ENCODE data around the gene TRIM33. TPM values are rescaled to one million over a fixed set of nuclear protein-coding genes. Genes with fewer than 3 reads are reported as not detected.

TRIM33 gene
- polyA plus RNA-seq, 2 of the 4 experiments (the other 2 are of a cell fraction), result 8.7 to 14.9 TPM

DNA sequence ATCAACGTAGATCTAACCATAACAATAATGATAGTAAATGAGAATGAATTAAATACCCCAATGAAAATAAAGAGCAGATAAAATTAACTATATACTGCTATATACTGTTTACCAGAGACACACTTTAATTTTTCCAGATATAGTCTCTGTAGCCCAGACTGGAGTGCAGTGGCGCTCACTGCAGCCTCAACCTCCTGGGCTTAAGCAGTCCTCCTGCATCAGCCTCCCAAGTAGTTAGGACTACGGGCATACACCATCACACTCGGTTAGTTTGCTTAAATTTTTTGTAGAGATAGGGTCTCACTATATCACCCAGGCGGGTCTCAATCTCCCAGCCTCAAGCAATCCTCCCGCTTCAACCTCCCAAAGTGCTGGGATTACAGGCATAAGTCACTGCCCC, 37.2 kb downstream of the TRIM33 start:
- DNase-seq (ENCODE audit: low read depth in 1 of 2, low spot score in 1 of 2) (no peak), ATAC-seq (no peak), FAIRE-seq (no peak)
- Histone ChIP-seq H3K4me2 (0 out of 3 replicates have a peak overlapping the region, but pooled peaks have one; percentile 15), H3K9me3 (no peaks in the 10 kb centered on the region), H3K4me3 (no peak overlapping the region), H3K4me1 (peaks cover 17% of the 10 kb centered on the region; the same call in 2 of the 3 replicates), H3K27ac (no peak overlapping the region)
- CTCF ChIA-PET, result no interaction called here
- no peak for TF ChIP-seq BCL3 (IDR thresholded peaks at IDR 0.05)
- TF ChIP-seq ESRRA (IDR thresholded peaks at IDR 0.05; ENCODE audit: borderline replicate concordance, low read length), result no peak
- no peak for TF ChIP-seq ZNF302 (CRISPR knock-in tag; IDR thresholded peaks at IDR 0.05)
- TF ChIP-seq, protein P1, sequence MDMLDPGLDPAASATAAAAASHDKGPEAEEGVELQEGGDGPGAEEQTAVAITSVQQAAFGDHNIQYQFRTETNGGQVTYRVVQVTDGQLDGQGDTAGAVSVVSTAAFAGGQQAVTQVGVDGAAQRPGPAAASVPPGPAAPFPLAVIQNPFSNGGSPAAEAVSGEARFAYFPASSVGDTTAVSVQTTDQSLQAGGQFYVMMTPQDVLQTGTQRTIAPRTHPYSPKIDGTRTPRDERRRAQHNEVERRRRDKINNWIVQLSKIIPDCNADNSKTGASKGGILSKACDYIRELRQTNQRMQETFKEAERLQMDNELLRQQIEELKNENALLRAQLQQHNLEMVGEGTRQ (IDR thresholded peaks at IDR 0.05), result no peak
- no peak for TF ChIP-seq CBX2 (IDR thresholded peaks at IDR 0.05; ENCODE audit: borderline replicate concordance, low read depth)
- TF ChIP-seq POLR2AphosphoS2 (conservative IDR thresholded peaks at IDR 0.05; ENCODE audit: low read length), result no peak
- TF ChIP-seq, protein P2, sequence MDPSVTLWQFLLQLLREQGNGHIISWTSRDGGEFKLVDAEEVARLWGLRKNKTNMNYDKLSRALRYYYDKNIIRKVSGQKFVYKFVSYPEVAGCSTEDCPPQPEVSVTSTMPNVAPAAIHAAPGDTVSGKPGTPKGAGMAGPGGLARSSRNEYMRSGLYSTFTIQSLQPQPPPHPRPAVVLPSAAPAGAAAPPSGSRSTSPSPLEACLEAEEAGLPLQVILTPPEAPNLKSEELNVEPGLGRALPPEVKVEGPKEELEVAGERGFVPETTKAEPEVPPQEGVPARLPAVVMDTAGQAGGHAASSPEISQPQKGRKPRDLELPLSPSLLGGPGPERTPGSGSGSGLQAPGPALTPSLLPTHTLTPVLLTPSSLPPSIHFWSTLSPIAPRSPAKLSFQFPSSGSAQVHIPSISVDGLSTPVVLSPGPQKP (IDR thresholded peaks at IDR 0.05; ENCODE audit: low read depth, low read length), result no peak
- no peak for TF ChIP-seq BHLHE40 (IDR thresholded peaks at IDR 0.05; ENCODE audit: low read depth, low read length)
- POLR2A ChIA-PET, result no interaction called here
- 93% methylated on average over 6 of the region's 6 CpGs for WGBS (ENCODE audit: missing lambda C conversion rate)

DNA sequence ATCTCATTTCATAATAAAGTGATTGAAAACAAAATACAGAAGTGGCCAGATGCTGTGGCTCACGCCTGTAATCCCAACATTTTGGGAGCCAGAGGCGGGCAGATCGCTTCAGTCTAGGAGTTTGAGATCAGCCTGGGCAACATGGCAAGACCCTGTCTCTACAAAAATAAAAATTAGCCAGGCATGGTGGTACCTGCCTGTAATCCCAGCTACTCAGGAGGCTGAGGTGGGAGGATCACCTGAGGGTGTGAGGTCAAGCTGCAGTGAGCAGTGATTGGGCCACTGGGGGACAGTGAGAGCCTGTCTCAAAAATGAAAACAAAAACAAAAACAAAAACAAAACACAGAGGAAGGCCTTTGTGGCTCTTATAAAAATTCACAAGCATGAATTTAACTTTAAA, 38.6 kb downstream of the TRIM33 start:
- no peak for ATAC-seq
- no peak overlapping the region for H3K4me2 ChIP-seq
- no peak overlapping the region for H3K27ac ChIP-seq
- no peak for FAIRE-seq
- ChIA-PET CTCF (no interaction called here), POLR2A (no interaction called here)
- 96% methylated on average over 3 of the region's 3 CpGs for WGBS (ENCODE audit: missing lambda C conversion rate)
- TF ChIP-seq RAD21 (conservative IDR thresholded peaks at IDR 0.05 in 1 of 2, IDR thresholded peaks at IDR 0.05 in 1 of 2) (no peak), CEBPB (IDR thresholded peaks at IDR 0.05) (no peak), TP53 (CRISPR knock-in tag; IDR thresholded peaks at IDR 0.05) (no peak), ZSCAN20 (CRISPR knock-in tag; IDR thresholded peaks at IDR 0.05) (no peak), BHLHE40 (IDR thresholded peaks at IDR 0.05; ENCODE audit: low read depth, low read length) (no peak), FOXS1 (CRISPR knock-in tag; IDR thresholded peaks at IDR 0.05) (no peak), ESRRA (IDR thresholded peaks at IDR 0.05; ENCODE audit: borderline replicate concordance, low read length) (no peak), RNF2 (IDR thresholded peaks at IDR 0.05; ENCODE audit: borderline replicate concordance, low read depth) (no peak), HDAC2 (IDR thresholded peaks at IDR 0.05) (no peak), POLR2AphosphoS2 (conservative IDR thresholded peaks at IDR 0.05; ENCODE audit: low read length) (no peak), NR3C1 (IDR thresholded peaks at IDR 0.05) (no peak), HOXB13 (CRISPR knock-in tag; IDR thresholded peaks at IDR 0.05; ENCODE audit: low read depth) (no peak)
- TF ChIP-seq, protein P3, sequence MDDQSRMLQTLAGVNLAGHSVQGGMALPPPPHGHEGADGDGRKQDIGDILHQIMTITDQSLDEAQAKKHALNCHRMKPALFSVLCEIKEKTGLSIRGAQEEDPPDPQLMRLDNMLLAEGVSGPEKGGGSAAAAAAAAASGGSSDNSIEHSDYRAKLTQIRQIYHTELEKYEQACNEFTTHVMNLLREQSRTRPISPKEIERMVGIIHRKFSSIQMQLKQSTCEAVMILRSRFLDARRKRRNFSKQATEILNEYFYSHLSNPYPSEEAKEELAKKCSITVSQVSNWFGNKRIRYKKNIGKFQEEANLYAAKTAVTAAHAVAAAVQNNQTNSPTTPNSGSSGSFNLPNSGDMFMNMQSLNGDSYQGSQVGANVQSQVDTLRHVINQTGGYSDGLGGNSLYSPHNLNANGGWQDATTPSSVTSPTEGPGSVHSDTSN (IDR thresholded peaks at IDR 0.05), result no peak
- TF ChIP-seq, protein P4, sequence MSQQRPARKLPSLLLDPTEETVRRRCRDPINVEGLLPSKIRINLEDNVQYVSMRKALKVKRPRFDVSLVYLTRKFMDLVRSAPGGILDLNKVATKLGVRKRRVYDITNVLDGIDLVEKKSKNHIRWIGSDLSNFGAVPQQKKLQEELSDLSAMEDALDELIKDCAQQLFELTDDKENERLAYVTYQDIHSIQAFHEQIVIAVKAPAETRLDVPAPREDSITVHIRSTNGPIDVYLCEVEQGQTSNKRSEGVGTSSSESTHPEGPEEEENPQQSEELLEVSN (IDR thresholded peaks at IDR 0.05; ENCODE audit: borderline replicate concordance, low read depth), result no peak
- DNase-seq (ENCODE audit: low read depth in 1 of 2, low spot score in 1 of 2), result no peak
- peaks cover 23% of the 10 kb centered on the region; the same call in 2 of the 3 replicates for H3K4me1 ChIP-seq
- H3K4me3 ChIP-seq, result no peak overlapping the region
- H3K9me3 ChIP-seq, result no peaks in the 10 kb centered on the region
